Natural killer cell (primary cell): ENCODE measurements around the gene PHLDA2. TPM values are rescaled to one million over a fixed set of nuclear protein-coding genes. Genes with fewer than 3 reads are reported as not detected.

Source experiments
- ATAC-seq, 3 donors: fragments of 150-1000 bp in 2 of 3; fragments of 200-7000 bp in 1 of 3; cut with Tn5 transposase; 1 replicate in 1 of 3; 2 replicates in 2 of 3; pipeline ENCODE4 v1.10.0; 2021; ENCODE audit warnings: mild to moderate bottlenecking in 2 of 3, moderate library complexity in 2 of 3
- DNase-seq, 2 donors: peaks; one replicate each; pipeline versions ENCODE4 v3.0.0 to v3.0.0-alpha.2; 2013 to 2021; ENCODE audit warnings: mixed read lengths in 1 of 2
- H3K27ac ChIP-seq: one replicate; pipeline ENCODE4 v1.5.1; 2013; ENCODE audit warnings: mild to moderate bottlenecking, low read length
- H3K27me3 ChIP-seq: one replicate; pipeline ENCODE4 v1.6.1; 2013; ENCODE audit warnings: low read length; ENCODE audit not compliant: control insufficient read depth, insufficient read depth
- H3K36me3 ChIP-seq: one replicate; pipeline ENCODE4 v1.6.1; 2013; ENCODE audit warnings: low read length; ENCODE audit not compliant: control insufficient read depth, insufficient read depth
- H3K4me1 ChIP-seq: one replicate; pipeline ENCODE4 v1.6.1; 2013; ENCODE audit warnings: low read length; ENCODE audit not compliant: control insufficient read depth, insufficient read depth
- H3K4me3 ChIP-seq: one replicate; pipeline ENCODE4 v1.5.1; 2013; ENCODE audit warnings: low read length
- H3K9me3 ChIP-seq: one replicate; pipeline ENCODE4 v1.6.1; 2013; ENCODE audit warnings: low read length; ENCODE audit not compliant: control insufficient read depth, insufficient read depth
- H3K27ac Mint-ChIP-seq, 2 donors: one replicate each; pipeline ENCODE4 v1.8.0; 2022; ENCODE audit warnings: mild to moderate bottlenecking in 2 of 2, mixed read lengths in 2 of 2, moderate library complexity in 1 of 2
- H3K27me3 Mint-ChIP-seq, 2 donors: one replicate each; pipeline ENCODE4 v1.8.0; 2022; ENCODE audit warnings: low read depth in 2 of 2, mixed read lengths in 2 of 2
- H3K36me3 Mint-ChIP-seq: one replicate; pipeline ENCODE4 v1.8.0; 2022; ENCODE audit warnings: mixed read lengths
- H3K4me1 Mint-ChIP-seq, 2 donors: one replicate each; pipeline ENCODE4 v1.8.0; 2022; ENCODE audit warnings: mixed read lengths in 2 of 2
- H3K4me3 Mint-ChIP-seq: one replicate; pipeline ENCODE4 v1.8.0; 2022; ENCODE audit warnings: mild to moderate bottlenecking, moderate library complexity, mixed read lengths
- H3K9me3 Mint-ChIP-seq, 2 donors: one replicate each; pipeline ENCODE4 v1.8.0; 2022; ENCODE audit warnings: mixed read lengths in 2 of 2
- CTCF ChIP-seq: fragments of 200-600 bp; IDR thresholded peaks from one replicate; pipeline ENCODE4 v1.8.0; 2022; ENCODE audit warnings: antibody characterized with exemption
- WGBS: methylation state at CpG from one replicate; pipeline ENCODE4 v1.1.7; 2013; ENCODE audit warnings: missing lambda C conversion rate; ENCODE audit not compliant: insufficient coverage; 5-methylcytosine and 5-hydroxymethylcytosine counted together
- intact Hi-C: fragments of 100-400 bp; cut with micrococcal nuclease; formaldehyde crosslinking; loops from one replicate; pipeline ENCODE4 v1.14.2; 2022
- total RNA-seq, 4 donors: library from RNA; stranded (reverse); fragments of 120-200 nt in 1 of 4; gene quantifications; one replicate each; pipeline versions ENCODE4 v1.2.3 to v1.2.4, GENCODE V29; 2013 to 2022

Gene PHLDA2
- total RNA-seq, 3 donors from 2014 or later (not counting 1 experiment from before 2014, with no cell fraction given), result 0.79 to 3.2 (median 2.2) TPM

- Histone ChIP-seq H3K9me3 (no peaks in the 10 kb centered on the region), H3K4me3 (no peak overlapping the region), H3K4me1 (peaks cover 2% of the 10 kb centered on the region), H3K27me3 (peaks cover 7% of the 10 kb centered on the region), H3K27ac (no peak overlapping the region), H3K36me3 (no peaks in the 10 kb centered on the region)
- peaks cover 8 to 20% of the 10 kb centered on the region in 2 donors for H3K27me3 Mint-ChIP-seq
- intact Hi-C loops, result no loop called here
- no peaks in the 10 kb centered on the region for H3K9me3 Mint-ChIP-seq
- no peak overlapping the region for H3K27ac Mint-ChIP-seq
- DNase-seq (no peak), ATAC-seq (no peak)
- WGBS, result 89% methylated on average over 8 of the region's 8 CpGs
- no peaks in the 10 kb centered on the region for H3K36me3 Mint-ChIP-seq
- no peak overlapping the region for H3K4me3 Mint-ChIP-seq
- no peak for TF ChIP-seq CTCF
- H3K4me1 Mint-ChIP-seq, result peaks cover 0 to 5% of the 10 kb centered on the region in 2 donors
Observed at GRCh38 chr11:2878782-2879181, 50.4 kb downstream of the PHLDA2 start.

Other genes with a start within 250 kb of the PHLDA2 start
- gene KCNQ1OT1, start 229.4 kb downstream of the PHLDA2 start, total RNA-seq, result under 1 TPM; 0.72 to 0.78 (median 0.75) TPM
- gene CDKN1C, start 43.6 kb downstream of the PHLDA2 start, total RNA-seq, result 10 to 100 TPM in 1 of 3 donors, 1 to 10 TPM in 2; 2.6 to 27.9 (median 6.3) TPM
- 100 to 1,000 TPM; 219 to 244 (median 237) TPM for gene NAP1L4, start 62.9 kb upstream of the PHLDA2 start, total RNA-seq
- gene CARS1, start 128.0 kb upstream of the PHLDA2 start, total RNA-seq, result 10 to 100 TPM; 47.9 to 51.3 (median 50.3) TPM
- gene OSBPL5, start 235.9 kb upstream of the PHLDA2 start, total RNA-seq, result 100 to 1,000 TPM; 375 to 522 (median 377) TPM